GM12872 (cell line): ENCODE data around the gene MNT.

Experiments used
- TF ChIP-seq, protein P1 (sequence below): IDR thresholded peaks from 3 replicates; pipeline ENCODE4 v1.5.1; 2011; ENCODE audit warnings: low read depth, mild to moderate bottlenecking, low read length, moderate library complexity; ENCODE audit not compliant: insufficient read depth

Gene MNT

DNA sequence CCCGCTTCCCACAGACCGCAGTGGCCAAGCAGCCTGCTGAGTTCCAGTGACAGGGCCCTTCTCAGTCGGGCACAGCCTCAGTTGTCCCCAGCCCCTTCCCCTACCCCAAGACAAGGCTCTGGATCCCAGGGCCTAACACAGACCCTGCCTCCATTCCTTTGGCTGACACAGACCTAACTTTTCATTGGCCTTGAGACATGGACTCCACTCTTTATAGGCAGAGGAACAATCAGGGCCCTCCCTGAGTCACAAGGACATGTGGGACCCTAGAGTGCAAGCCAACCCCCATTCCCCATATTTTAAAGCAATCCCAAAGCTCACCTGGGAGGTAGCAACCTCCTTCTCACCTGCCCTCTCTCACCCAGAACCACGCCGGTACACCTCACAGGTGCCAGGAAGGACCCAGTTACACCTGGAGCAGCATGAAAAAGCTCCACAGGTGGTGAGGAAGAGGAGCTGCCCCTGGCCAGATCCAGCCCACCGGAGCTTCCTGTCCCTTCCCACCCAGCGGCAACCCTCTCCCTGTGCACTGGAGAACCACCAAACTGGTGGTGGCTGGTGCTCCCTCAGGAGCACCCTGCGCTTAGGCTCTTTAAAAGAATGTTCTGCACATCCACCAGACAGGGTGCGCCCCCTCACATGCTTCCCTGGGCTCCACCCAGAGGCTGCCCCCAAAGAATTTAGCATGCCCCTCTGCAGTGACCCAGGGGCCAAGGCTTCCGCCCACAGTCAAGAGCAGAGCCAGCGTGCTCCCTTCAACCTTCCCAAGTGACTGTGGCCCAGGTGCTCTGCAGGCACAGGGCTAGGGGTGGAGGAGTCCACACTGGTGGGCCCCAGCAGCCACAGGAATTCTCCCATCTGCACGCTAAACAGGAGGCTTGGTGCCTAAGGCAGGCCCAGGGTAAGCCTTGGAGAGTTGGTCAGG, 3.4 kb downstream of the MNT start:
- TF ChIP-seq, protein P1, sequence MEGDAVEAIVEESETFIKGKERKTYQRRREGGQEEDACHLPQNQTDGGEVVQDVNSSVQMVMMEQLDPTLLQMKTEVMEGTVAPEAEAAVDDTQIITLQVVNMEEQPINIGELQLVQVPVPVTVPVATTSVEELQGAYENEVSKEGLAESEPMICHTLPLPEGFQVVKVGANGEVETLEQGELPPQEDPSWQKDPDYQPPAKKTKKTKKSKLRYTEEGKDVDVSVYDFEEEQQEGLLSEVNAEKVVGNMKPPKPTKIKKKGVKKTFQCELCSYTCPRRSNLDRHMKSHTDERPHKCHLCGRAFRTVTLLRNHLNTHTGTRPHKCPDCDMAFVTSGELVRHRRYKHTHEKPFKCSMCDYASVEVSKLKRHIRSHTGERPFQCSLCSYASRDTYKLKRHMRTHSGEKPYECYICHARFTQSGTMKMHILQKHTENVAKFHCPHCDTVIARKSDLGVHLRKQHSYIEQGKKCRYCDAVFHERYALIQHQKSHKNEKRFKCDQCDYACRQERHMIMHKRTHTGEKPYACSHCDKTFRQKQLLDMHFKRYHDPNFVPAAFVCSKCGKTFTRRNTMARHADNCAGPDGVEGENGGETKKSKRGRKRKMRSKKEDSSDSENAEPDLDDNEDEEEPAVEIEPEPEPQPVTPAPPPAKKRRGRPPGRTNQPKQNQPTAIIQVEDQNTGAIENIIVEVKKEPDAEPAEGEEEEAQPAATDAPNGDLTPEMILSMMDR: no peak

DNA sequence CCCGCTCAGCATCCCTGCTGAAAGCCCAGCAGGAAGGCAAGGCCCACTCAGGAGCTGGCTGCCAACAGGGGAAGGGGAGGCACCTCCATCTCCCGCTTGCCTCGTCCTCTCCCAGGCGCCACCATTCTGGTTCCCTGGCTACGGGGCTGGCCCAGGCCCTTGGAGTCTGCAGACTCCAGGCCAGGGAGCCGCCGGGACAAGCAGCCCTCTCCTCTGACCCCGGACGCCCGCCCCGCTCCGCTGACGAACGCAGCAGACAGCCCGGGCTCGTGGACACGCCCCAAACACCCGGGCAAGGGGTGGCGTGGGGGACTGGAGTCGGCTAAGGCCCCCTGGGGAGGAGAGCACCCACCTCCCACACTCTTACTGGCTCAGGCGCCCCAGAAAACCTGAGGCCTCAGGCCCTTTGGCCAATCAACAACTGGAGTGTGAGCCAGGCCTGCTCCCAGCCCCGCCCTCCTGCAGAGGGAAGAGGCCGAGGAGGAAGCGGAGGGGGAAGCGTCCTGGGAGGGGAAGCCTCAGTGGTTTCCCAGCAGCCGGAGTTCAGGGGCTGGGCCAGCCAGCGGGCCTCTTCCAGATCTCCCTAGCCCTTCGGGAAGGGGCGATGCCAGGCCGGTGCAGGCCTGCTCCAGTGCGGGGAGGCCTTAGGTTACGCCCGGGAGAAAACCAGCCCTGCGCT, 4.2 kb downstream of the MNT start:
- TF ChIP-seq, protein P1: no peak

DNA sequence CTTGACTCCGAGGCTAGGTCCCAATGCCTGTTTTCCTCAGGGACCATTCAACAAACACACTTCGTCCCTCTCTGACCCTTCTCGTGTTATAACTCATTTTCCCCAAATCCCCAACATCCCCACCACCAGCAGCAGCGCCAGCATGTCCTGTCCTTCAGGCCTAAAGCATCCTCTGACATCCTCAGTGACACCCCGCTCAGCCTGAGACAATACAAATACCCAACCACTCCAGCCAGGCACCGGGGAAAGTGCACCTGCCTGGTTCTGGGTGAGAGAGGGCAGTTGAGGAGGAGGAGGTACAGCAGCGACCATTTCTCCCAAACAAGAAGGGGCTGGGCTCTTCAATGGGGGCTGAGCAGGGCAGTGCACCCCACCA, 4.7 kb downstream of the MNT start:
- TF ChIP-seq, protein P1: no peak

DNA sequence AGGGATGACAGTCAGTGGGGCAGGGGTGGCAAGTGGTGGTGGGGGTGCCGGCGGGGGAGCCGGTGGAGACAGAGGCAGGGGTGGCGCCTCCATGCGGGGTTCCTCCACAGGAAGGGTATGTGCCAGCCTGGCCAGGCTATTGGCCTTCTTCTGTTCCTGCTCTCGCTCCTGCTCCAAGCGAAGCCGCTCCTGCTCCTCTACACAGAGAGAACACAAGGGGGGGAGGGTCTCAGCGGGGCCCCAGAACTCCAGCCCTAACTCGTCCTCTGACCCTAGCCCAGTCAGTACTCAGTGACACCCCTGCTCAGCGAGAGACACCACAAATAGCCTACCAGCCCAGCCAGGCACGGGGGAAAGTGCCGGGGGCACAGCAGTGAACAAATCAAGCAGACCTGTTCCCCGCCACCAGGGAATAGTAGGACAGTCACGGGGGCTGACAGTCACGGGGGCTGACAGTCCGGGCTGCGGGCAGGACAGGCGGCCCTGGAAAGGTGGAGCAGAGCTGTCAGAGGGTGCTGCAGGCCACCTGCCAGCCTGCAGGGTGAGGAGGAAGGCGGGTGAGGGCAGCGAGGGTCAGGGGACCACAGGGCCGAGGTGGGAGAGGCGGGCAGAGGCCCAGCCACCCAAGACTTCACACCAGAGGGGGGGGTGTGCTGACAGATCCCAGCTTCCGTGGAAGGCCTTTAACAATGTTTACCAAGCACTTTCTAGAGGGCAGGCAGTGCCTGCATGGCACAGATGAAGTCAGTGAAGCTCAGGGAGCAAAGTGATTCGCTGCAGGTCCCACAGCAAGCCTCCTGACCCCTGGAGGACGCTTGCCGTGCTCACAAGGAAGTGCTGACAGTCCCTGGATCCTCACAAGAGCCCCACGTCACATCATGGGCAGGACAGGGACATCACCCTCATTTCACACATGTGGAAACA, 5.3 kb downstream of the MNT start:
- TF ChIP-seq, protein P1: peak; percentile 8; the same call in 1 of the 3 replicates

DNA sequence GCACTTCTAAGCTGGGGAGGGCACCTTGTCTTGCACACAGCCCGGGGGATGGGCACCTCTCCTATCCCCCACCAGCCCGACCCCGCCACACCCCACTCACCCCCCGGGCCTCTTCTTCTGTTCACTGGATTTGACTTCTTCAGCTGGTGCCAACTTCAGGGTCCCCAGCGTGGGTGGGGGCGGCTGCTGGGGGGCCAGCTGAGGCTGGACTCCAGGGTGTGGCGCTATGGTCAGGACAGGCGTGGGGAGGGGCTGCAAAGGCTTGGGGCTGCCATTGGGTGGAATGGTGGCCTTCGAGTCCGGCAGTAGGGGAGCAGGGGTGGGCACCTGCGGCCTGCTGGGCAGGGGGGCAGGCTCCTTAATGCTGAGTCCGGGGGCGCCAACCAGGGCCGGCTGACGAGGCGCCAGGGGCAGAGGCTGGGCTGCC, 6.1 kb downstream of the MNT start:
- TF ChIP-seq, protein P1: no peak

DNA sequence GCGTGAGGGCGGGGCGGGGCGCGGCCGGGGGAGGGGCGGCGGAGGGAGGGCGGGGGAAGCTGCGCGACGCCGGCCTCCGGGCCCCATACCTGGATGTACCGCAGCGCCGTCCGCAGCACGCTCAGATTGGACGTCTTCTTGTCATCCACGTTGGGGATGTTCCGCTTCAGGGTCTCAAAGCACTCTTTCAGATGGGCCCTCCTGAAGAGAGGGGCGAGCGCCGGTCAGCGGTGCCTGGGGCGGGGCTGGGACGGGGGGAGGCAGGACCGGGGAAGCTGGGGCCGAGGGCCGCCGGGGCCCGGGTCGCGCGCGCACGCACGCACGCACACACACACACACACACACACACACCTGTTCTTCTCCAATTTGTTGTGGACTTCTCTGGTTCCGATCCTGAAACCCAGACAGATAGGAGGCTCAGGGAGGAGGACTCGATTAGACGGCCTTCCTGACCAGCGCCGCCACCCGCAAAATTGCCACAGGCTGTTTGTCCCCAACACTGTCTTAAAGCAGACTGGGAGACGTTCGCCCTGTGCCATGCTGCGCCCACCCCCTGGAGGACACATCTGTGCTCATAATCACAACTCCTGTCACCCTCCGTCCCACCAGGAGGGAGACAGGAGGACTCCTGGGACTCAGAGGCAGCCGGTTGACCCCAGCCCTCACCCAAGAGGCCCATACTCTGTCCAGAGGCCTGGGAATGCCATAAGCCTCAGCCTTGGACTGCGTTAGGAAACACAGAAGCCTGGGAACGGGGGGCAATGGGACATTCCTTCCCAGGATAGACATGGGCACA, 6.7 kb downstream of the MNT start:
- TF ChIP-seq, protein P1: no peak
